ENCODE measurements around the gene RPGRIP1L.
A peak's percentile ranks its signal among the peaks of the same experiment; 100 is the strongest.

Gene RPGRIP1L

DNA sequence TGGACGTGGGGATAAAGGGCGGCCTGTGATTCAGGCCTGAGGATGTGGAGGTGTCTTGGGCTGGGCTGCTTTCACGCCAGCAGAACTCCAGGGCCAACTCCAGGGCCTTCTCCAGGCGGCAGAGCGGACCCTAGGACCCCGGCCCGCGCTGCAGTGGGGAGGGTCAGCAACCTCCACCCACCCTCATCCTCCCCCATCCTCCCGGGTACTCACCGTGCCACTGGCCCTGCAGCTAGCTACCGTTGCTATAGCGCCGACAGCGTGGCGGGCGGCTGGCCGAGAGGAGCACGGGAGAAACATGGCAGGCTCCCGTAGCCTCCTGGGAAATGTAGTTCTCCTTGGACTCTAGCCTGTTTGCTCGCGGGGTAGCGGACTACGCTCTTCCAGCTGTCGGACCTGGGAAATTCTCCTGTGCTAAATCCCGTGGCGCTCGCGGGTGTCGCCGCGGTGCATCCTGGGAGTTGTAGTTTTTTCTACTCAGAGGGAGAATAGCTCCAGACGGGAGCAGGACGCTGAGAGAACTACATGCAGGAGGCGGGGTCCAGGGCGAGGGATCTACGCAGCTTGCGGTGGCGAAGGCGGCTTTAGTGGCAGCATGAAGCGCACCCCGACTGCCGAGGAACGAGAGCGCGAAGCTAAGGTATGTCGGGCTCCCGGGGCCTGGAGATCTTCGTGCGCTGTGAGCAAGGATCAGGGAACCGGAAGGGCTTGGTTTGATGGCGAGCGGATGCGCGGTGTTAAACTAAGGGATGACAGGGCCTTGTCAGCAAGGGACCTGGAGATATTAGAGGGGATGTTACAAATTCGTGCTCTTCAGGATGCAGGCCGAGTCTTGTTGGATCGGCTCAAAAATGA lies at the start of gene RPGRIP1L, which contains the start of gene FTO:
TSS of gene RPGRIP1L (minus strand) at position 270 of the 855 bp plus-strand sequence. CDS start 3,136 bp downstream, outside the sequence.
TSS of gene FTO (plus strand) at position 567 of the 855 bp plus-strand sequence.
- TF ChIP-seq, protein P1, sequence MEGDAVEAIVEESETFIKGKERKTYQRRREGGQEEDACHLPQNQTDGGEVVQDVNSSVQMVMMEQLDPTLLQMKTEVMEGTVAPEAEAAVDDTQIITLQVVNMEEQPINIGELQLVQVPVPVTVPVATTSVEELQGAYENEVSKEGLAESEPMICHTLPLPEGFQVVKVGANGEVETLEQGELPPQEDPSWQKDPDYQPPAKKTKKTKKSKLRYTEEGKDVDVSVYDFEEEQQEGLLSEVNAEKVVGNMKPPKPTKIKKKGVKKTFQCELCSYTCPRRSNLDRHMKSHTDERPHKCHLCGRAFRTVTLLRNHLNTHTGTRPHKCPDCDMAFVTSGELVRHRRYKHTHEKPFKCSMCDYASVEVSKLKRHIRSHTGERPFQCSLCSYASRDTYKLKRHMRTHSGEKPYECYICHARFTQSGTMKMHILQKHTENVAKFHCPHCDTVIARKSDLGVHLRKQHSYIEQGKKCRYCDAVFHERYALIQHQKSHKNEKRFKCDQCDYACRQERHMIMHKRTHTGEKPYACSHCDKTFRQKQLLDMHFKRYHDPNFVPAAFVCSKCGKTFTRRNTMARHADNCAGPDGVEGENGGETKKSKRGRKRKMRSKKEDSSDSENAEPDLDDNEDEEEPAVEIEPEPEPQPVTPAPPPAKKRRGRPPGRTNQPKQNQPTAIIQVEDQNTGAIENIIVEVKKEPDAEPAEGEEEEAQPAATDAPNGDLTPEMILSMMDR (IDR thresholded peaks at IDR 0.05; ENCODE audit: low read depth, low read length) = no peak

GRCh38 chr16:53753431-53753830 lies 49.8 kb upstream of the RPGRIP1L start:
- no peak overlapping the region for H3K4me3 ChIP-seq (ENCODE audit: low read depth, low read length)
- TF ChIP-seq, protein P1 (IDR thresholded peaks at IDR 0.05; ENCODE audit: low read depth, low read length) = no peak

More for the DNA sequence above, at the start of gene RPGRIP1L, which contains the start of gene FTO:
- H3K4me3 ChIP-seq (ENCODE audit: low read depth, low read length) = peak within 1 kb of the TSS; percentile 89

DNA sequence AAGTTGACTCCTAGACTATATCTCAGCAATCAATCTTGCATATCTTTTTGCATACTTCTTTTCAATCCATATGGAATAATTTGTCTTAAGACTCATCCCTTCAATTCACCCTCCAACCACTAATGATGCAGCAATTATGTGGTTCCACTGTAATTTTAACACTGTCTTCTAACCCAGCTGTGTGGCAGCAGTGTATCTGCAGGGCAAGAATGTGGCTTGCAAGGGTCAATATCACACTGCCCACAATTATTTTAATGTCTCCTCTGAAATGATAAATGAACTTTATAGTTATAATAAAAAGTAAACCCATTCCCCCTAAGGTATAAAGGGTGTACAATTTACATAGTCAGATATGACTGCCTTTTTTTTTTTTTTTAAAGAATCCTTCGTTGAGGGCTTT lies 48.9 kb upstream of the RPGRIP1L start:
- H3K4me3 ChIP-seq (ENCODE audit: low read depth, low read length) = no peak overlapping the region
- TF ChIP-seq, protein P1 (IDR thresholded peaks at IDR 0.05; ENCODE audit: low read depth, low read length) = no peak

- no peak overlapping the region for H3K4me3 ChIP-seq (ENCODE audit: low read depth, low read length)
Measured at GRCh38 chr16:53745753-53746266, 42.2 kb upstream of the RPGRIP1L start.

DNA sequence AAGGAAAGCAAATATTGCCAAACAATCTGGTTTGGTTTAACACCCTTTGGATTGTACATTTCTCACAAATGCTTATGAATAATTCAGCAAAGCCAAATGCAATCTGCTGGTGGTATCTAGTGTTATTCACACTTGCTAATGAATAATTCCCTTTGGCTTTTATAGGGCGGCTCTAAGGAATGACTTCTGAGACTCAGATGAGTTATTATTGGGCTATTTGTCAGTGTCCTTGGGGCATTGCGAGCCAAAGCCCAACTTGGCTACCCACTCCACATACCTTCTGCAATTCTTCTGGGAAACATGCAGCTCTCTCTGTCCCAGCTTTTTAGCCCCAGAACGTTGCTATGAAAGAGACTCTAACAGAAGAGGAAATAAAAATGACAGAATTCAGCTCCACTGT lies 41.4 kb upstream of the RPGRIP1L start:
- no peak overlapping the region for H3K4me3 ChIP-seq (ENCODE audit: low read depth, low read length)
- TF ChIP-seq, protein P1 (IDR thresholded peaks at IDR 0.05; ENCODE audit: low read depth, low read length) = no peak

More at GRCh38 chr16:53745753-53746266, 42.2 kb upstream of the RPGRIP1L start:
- TF ChIP-seq, protein P1 (IDR thresholded peaks at IDR 0.05; ENCODE audit: low read depth, low read length) = peak; percentile 17; the same call in 1 of the 2 replicates

- no peak overlapping the region for H3K4me3 ChIP-seq (ENCODE audit: low read depth, low read length)
- TF ChIP-seq, protein P1 (IDR thresholded peaks at IDR 0.05; ENCODE audit: low read depth, low read length) = no peak
Measured at GRCh38 chr16:53744449-53744848, 40.8 kb upstream of the RPGRIP1L start.

GRCh38 chr16:53743149-53743566 lies 39.5 kb upstream of the RPGRIP1L start:
- TF ChIP-seq, protein P1 (IDR thresholded peaks at IDR 0.05; ENCODE audit: low read depth, low read length) = peak; percentile 54

More at GRCh38 chr16:53743149-53743566, 39.5 kb upstream of the RPGRIP1L start:
- H3K4me3 ChIP-seq (ENCODE audit: low read depth, low read length) = no peak overlapping the region
